NCI-H2196 treated with DMSO at 0.1 percent for 48 hours (cell line): ENCODE data around the gene BAZ1B.
"Not testable (repeated sequence)": the region's sequence is repeated elsewhere in the genome, so short reads cannot be mapped to it uniquely, and the experiment has no call there.

Experiments used
- DNase-seq: peaks from one replicate; lab custom pipeline; 2025; ENCODE audit not compliant: unreplicated experiment; lab: John Stamatoyannopoulos, UW

Gene BAZ1B

DNA sequence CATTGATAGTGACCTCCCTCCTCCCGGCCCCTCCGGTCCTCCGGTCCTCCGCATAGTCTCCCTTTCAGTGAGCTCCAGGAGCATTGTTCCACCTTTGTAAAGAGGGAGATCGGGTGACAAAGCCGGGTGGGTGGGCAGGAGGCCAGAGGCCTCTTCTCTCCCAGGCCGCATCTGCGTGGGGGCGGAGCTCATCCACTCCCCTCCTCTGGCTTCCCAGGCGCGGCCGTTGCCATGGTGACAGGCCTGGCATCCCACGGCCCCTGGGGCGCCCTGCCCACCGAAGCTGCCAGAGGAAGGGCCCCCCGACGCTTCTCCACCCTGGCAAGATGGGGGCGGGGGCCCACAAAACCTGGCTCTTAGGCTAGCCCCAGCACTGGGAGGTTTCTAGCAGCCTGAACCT, 92.9 kb downstream of the BAZ1B start:
- peak; percentile 91 for DNase-seq

DNA sequence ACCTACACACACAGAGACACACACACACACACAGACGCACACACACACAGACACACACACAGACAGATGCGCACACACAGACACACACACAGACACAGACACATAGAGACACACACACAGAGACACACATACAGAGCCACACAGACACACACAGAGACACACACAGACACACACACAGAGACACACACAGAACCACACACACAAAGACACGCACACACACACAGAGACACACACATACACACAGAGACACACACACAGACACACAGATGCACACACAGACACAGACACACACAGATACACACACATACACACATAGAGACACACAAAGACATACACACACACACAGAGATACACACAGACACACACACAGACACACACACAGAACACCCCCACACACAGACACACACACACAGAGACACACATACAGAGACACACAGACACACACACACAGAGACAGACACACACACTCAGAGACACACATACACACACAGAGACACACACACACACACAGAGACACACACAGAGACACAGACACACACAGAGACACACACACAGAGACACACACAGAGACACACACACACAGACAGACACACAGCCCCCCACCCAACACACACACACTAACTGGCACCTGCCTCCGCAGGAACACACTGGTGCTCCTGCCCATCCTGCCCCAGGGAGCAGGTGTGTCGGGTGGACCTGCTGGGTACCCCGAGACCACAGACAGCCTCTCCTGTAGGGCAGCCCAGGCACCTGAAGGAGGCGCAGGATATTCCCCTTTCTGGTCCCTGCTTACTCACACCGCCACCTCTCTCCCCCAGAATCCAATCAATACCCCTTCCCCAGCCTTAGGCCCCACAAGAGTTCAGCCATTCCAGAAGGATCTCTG, 93.9 kb downstream of the BAZ1B start:
- no peak for DNase-seq

DNA sequence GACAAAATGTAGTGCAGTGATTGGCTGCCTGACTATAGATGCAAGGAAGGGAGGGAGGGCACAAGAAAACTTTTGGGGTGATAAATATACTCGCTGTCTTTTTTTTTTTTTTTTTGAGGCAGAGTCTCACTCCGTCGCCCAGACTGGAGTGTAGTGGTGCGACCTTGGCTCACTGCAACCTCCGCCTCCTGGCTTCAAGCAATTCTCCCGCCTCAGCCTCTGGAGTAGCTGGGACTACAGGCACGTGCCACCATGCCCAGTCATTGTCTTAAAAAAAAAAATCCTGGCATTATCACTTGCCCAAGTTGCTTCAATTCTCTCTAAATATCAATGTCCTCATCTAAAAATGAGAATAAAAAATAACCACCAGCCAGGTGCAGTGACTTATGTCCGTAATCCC, 96.1 kb downstream of the BAZ1B start:
- DNase-seq: no peak

DNA sequence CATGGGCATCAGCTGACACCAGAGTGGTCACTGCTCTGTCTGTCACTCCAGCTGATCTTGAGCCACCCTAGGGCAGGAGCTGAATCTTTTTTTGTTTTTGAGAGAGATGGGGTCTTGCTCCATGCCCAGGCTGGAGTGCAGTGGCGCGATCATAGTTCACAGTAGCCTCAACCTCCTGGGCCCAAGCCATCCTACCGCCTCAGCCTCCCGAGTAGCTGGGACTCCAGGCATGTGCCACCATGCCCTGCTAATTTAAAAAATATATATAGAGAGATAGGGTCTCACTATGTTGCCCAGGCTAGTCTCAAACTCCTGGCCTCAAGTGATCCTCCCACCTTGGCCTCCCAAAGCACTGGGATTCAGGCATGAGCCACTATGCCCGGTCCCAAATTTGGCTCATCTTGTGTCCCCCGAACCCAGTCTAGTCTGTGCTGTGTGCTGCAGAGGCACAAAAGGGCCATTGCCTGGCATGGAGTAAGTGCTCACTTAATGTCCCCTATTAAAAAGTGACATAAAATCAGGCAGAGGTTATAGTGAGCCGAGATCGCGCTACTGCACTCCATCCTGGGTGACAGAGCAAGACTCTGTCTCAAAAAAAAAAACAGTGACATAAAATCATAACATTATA, 96.6 kb downstream of the BAZ1B start:
- DNase-seq: no peak

DNA sequence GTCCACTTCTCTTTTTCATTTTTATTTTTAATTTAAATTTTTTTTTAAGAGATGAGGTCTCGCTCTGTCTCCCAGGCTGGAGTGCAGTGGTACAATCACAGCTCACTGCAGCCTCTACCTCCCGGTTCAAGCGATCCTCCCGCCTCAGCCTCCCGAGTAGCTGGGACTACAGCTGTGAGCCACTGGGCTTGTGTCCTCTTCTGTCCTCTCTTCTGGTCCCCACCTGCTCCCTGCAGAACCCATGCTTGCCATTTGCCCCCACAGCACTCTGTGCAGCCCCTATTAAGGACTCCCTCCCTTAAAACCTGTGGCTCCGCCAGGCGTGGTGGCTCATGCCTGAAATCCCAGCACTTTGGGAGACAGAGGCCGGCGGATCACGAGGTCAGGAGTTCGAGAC, 97.6 kb downstream of the BAZ1B start:
- DNase-seq: no peak

DNA sequence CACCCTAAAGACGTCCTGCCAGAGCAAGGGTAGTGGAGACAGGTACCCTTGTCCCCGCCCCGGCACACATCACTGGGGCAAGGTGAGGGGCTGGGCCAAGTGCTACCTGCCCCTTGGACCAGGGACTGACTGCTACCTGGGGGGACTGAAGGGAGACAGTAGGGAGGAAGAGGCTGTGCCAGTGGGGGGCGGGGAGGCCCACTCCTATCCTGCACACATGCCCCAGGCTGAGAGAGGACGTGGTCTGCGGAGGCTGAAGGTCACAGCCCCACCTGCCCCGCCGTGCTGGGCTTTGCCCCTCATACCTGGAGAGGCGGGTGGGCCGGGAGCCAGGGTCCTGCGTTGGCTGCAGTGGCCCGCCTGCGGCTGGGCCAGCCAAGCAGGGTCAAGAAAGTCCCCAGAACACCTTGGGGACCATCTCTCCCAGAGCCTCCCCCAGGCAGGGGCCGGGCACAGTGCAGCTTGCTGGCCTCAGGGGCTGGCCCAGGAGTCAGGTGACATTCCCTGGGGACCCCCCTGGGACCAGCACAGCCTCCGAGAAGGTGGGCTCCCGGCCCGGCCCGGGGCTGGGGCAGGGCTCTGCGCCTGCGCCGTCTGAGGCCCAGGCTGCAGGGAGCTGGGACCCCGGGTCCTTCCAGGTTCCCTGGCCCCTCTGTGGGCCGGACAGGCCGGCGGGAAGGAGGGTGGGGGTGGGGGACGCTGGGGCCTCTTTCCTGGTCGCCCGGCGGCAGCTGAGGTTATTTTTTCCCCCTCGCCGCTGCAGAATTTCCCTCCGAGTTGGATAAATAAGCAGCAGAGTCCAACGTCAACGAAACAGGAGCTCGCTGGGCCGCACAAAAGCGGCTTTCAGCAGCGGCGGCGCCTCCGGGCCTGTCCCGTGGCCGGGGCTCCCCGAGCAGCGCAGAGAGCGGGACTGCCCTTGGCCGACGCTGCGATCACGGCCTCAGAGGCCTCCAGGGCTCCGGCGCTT, 98.3 kb downstream of the BAZ1B start:
- DNase-seq: no peak

DNA sequence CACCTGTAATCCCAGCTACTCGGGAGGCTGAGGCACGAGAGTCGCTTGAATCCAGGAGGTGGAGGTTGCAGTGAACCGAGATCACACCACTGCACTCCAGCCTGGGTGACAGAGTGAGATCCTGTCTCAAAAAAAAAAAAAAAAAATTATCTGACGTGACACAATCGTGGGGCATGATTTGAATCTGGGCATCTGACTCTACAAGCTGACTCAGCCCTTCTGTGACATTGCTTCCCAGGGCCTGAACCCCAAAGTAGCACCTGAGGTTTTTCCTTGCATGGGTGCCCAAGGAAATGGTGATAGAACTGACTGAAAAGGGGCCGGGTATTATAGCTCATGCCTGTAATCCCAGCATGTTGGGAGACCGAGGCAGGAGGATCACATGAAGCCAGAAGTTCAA, 101.5 kb downstream of the BAZ1B start:
- DNase-seq: not testable (repeated sequence)

DNA sequence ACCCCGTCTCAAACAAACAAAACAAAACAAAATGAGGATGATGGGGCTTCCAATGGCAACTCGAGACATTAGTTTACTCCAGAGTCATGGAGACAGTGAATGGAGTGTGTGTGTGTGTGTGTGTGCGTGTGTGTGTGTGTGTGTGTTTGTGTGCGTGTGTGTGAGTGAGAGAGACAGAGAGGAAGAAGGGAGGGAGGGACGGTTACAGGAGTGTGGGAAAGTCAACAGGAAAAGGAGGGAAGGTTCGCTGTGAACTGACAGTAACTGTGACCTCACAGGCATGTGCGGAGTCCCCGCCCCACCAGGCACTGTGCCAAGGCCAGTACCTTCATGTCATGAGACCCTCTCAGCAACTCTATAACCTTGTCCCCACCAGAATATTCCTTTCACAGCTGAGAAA, 102.1 kb downstream of the BAZ1B start:
- not testable (repeated sequence) for DNase-seq

DNA sequence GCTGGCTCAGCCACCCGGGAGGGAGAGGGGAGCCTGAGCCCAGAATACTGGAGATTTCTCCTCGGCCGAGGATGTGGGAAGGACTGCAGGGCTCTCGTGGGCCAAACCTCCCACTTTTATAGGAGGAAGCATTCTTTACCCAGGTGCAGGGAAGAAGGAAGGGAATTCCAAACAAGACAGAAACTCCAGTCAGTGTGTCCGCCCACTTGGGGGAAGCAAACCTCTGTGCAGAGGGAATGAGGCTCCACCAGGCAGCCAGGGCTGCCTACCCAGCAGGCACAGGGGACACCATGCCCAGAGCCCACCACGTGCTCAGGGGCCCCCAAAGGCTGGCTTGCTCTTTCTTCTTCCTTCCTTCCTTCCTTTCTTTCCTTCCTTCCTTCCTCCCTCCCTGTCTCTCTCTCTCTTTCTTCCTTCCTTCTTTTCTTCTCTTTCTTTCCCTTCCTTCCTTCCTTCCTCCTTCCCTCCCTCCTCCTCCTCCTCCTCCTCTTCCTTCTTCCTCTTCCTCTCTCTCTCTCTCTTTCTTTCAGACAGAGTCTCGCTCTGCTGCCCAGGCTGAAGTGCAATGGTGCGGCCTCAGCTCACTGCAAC, 103.9 kb downstream of the BAZ1B start:
- no peak for DNase-seq

DNA sequence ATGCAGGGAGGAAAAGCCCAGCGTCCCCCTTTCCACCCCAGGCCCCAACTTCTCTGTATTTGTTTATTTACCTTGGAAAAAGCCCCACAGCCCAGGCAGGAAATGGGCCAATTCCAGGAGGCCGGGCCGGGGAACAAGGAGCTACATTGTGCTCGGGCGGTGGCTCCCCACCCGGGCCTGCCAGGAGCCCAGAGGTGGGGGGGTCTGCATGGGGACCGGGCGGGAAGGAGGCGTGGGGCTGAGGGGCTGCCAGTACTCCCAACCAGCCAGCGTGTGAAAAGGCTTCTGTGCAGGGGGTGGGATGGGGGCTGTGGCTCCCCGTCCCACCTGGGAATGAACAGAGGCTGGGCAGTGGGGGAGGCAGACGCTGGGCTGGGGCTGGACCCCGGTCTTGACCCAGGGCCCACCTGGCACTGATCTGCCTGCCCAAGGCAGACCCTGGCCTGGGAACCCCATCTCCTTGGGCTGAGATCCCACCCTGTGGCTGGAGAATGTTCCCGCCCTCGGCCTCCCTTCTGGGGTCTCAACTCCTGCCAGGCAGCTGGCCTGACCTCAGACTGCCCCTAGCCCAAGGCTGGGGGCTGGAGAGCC, 111.5 kb downstream of the BAZ1B start:
- not testable (repeated sequence) for DNase-seq

DNA sequence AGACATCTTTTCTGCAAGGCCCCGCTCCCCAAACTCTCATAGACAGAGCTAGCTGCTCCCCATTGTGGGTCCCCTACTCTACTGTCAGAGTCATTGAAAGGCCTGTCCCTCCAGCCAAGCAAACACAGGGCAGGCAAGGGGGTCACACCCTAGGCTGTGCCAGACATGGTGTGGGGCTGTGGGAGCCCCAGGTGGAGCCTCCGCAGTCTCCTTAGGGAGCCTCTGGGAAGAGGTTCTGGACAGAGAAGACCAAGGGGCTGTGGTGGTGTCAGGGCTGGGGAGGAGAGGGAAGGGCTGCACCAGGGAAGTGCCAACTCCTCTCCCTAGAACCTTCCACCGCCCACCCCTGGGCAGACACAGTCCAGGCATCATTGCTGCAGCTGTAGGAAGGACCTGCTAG, 117.2 kb downstream of the BAZ1B start:
- DNase-seq: not testable (repeated sequence)

DNA sequence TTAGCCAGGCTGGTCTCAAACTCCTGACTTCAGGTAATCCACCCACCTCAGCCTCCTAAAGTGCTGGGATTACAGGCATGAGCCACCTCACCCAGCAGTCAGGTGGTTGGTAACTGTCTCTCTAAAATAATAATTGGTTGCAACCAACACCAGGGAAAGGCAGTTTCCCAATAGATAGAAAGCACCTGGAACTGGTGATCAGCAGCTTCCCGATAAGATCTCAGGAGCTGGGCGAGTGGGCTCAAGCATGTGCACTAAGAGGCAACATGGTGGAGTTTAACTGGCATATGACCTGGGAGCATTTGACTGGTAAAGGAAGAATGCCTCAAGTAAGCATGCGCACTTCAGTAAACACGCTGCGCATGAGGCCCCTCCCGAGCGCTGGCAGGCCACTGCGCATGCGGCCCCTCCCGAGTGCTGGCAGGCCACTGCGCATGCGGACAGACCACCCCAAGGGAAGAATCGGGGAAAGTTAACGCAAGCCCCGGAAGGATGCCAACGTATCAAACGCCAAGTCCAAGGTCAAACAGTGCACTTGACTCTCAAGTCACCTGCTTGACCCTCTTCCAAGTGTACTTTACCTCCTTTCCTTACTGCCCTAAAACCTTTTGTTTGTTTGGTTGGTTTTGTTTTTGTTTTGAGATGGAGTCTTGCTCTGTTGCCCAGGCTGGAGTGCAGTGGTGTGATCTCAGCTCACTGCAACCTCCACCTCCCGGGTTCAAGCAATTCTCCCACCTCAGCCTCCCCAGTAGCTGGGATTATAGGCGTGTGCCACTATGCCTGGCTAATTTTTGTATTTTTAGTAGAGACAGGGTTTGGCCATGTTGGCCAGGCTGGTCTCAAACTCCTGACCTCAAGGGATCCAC, 122.7 kb downstream of the BAZ1B start:
- not testable (repeated sequence) for DNase-seq

DNA sequence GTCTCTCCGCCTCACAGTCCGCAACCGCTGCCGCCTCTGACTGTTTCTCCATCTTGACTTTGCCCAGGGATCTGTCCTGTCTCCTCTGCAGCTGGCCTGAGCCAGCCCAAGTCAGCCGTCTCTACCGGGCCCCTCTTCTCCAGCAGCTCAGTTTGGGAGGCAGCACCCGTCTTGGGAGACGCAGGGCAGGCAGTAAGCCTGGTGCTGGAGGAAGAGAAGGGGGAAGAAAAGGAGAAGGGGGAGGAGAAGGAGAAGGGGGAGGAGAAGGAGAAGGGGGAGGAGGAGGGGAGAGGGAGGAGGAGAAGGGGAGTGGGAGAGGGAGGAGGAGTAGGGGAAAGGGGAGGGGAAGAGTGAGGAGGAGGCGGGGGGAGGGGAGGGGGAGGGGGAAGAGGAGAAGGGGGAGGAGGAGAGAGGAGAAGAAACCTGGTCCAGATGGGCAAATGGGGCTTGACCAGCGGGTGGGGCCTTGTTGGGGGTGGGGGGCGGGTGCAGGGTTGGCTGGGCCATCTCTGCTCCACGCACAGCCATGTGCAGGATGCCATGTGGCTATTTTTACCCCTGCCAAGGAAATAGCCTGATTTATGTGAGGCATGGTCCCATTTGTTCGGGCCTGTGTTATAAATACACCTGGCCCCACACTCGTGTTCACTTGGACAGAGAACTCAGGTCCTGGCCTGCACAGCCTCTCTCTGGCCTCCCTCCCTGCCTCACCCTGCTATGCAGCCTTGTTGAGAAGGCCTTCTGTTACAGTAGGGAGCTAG, 124.4 kb downstream of the BAZ1B start:
- no peak for DNase-seq

DNA sequence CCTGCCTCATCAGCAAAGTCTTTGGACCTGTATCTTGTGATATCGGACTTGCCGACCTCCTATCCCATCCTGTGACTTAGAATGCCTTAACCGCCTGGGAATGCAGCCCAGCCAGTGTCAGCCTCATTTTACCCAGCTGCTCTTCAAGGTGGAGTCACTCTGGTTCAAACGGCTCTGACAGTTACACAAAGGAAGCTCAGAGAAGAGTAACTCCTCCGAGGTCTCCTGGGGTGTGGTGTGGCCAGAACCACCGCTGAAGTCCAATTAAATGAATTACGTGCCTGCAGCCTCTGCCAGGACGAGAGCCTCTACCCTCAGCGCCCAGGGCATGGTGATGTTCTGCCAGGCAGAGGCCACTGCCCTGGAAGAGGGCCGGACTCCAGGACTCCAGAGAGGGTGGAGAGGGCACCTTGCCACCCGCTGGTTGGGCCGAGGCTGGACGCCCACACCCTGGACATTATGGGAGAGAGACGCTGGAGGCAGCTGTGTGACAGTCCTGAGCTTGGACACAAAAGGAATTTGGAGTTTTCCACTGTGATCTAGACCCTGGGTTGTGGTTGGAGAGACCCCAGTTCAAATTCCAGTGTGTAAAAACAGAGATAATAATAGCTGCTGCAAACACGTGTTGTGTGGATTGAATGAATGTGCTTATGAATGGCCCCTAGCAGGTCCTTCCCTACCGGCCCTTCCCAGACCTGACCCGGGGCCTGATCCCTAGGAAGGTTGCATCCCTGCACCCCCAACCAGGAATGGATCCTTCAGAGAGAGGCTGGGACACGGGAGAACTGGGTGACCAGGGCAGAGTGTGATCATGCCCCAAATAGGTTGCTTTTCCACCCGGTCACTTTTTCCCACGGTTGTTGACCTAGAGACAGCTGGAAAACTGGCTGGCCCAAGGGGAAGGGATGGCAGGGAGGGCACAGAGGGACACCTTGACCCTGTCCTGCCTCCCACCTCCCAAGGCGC, 126.3 kb downstream of the BAZ1B start:
- DNase-seq: no peak

DNA sequence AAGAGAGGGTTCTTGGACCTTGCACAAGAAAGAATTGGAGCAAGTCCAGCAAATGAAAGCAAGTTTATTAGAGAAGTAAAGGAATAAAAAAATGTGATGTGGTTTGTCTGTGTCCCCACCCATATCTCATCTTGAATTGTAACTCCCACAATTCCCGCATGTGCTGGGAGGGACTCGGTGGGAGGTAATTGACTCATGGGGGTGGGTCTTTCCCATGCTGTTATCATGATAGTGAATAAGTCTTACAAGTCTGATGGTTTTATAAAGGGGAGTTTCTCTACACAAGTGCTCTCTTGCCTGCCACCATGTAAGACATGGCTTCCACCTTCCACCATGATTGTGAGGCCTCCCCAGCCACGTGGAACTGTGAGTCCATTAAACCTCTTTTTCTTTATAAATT, 127.7 kb downstream of the BAZ1B start:
- no peak for DNase-seq

DNA sequence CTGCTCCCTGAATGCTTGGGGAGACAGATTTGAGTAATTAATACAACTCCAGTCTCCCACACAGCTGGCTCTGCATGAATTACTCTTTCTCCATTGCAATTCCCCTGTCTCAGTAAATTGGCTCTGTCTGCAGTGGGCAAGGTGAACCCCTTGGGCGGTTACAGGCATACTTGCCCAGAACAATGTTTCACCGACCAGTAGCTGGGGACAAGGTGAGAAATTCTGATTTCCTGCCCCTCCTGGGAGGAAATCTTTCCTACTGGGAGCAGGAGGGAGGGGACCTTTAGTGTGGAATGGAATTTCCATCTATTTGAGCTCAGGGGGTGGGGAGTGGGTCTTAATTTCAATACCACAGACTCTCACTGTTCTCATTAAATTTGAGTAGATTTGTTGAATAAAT, 130.7 kb downstream of the BAZ1B start:
- DNase-seq: no peak
